GM23338 (cell line): Measurements from ENCODE around the gene CANT1.

Experiments
- CREB1 ChIP-seq: fragments of 250-450 bp; sonication (Bioruptor Pico); IDR thresholded peaks from 2 replicates; pipeline ENCODE4 v1.5.0; 2020; ENCODE audit warnings: low read depth, mild to moderate bottlenecking, moderate library complexity
- CTCF ChIP-seq, 2 experiments: fragments of 200-600 bp in 1 of 2; sonication (generic) in 1 of 2; conservative IDR thresholded peaks; 2 replicates each; pipeline versions ENCODE4 v1.5.1 to v1.6.1; 2016 to 2017; ENCODE audit warnings: antibody characterized with exemption in 2 of 2, low read depth in 2 of 2, mild to moderate bottlenecking in 2 of 2, moderate library complexity in 1 of 2
- ETS1 ChIP-seq: IDR thresholded peaks from 2 replicates; pipeline ENCODE4 v1.6.1; 2016; ENCODE audit warnings: antibody characterized with exemption
- EZH2 ChIP-seq: fragments of 200-600 bp; sonication (generic); IDR thresholded peaks from one replicate; pipeline ENCODE4 v1.8.0; 2017; ENCODE audit warnings: antibody characterized with exemption, mild to moderate bottlenecking, low read depth; ENCODE audit not compliant: unreplicated experiment
- EZH2phosphoT487 ChIP-seq: fragments of 200-600 bp; sonication (generic); IDR thresholded peaks from one replicate; pipeline ENCODE4 v1.8.1; 2018; ENCODE audit warnings: antibody characterized with exemption; ENCODE audit not compliant: unreplicated experiment
- JUNB ChIP-seq: IDR thresholded peaks from one replicate; pipeline ENCODE4 v1.6.1; 2016; ENCODE audit warnings: antibody characterized with exemption; ENCODE audit not compliant: unreplicated experiment
- NANOG ChIP-seq: IDR thresholded peaks from 2 replicates; pipeline ENCODE4 v1.6.1; 2016; ENCODE audit warnings: antibody characterized with exemption, borderline replicate concordance
- POLR2AphosphoS5 ChIP-seq: IDR thresholded peaks from 2 replicates; pipeline ENCODE4 v1.6.1; 2016; ENCODE audit warnings: antibody characterized with exemption, low read depth
- REST ChIP-seq: IDR thresholded peaks from one replicate; pipeline ENCODE4 v1.6.1; 2018; ENCODE audit warnings: antibody characterized with exemption; ENCODE audit not compliant: unreplicated experiment
- STAT1 ChIP-seq: IDR thresholded peaks from one replicate; pipeline ENCODE4 v1.6.1; 2016; ENCODE audit warnings: antibody characterized with exemption; ENCODE audit not compliant: unreplicated experiment
- ZNF331 ChIP-seq: fragments of 250-450 bp; sonication (Bioruptor Pico); IDR thresholded peaks from 2 replicates; pipeline ENCODE4 v1.5.0; 2020; ENCODE audit warnings: low read depth, mild to moderate bottlenecking, moderate library complexity
- ZNF462 ChIP-seq: fragments of 250-450 bp; sonication (Bioruptor Pico); IDR thresholded peaks from 2 replicates; pipeline ENCODE4 v1.5.0; 2020; ENCODE audit warnings: mild to moderate bottlenecking, moderate library complexity

GRCh38 chr17:79002291-79002690 is 7.3 kb downstream of the CANT1 start:
- no peak for TF ChIP-seq EZH2
- no peak for TF ChIP-seq STAT1
- no peak for TF ChIP-seq CTCF (conservative IDR thresholded peaks at IDR 0.05; ENCODE audit: low read depth in 2 of 2)
- TF ChIP-seq EZH2phosphoT487, result no peak
- no peak for TF ChIP-seq JUNB
- TF ChIP-seq REST, result no peak
- TF ChIP-seq POLR2AphosphoS5, result no peak
- no peak for TF ChIP-seq CREB1 (CRISPR knock-in tag)
- TF ChIP-seq ZNF331 (CRISPR knock-in tag), result no peak
- TF ChIP-seq ETS1, result no peak
- no peak for TF ChIP-seq ZNF462 (CRISPR knock-in tag)
- no peak for TF ChIP-seq NANOG
